ENCODE data around the gene EPS15.

EPS15 gene

GRCh38 chr1:51324251-51325010, 194.6 kb downstream of the EPS15 start:
- no peak for TF ChIP-seq Cebpa-rat (IDR thresholded peaks at IDR 0.05)
- Histone ChIP-seq H3K27me3 (peaks cover 15% of the 10 kb centered on the region), H3K4me1 (peaks cover 9% of the 10 kb centered on the region), H3K4me3 (no peak overlapping the region), H3K4me2 (peak overlapping the region; percentile 40), H3K36me3 (no peaks in the 10 kb centered on the region), H3K27ac (no peak overlapping the region), H3K9me3 (no peaks in the 10 kb centered on the region), H3K9ac (no peak overlapping the region), H4K20me1 (no peaks in the 10 kb centered on the region; the same call in 1 of the 2 replicates)

DNA sequence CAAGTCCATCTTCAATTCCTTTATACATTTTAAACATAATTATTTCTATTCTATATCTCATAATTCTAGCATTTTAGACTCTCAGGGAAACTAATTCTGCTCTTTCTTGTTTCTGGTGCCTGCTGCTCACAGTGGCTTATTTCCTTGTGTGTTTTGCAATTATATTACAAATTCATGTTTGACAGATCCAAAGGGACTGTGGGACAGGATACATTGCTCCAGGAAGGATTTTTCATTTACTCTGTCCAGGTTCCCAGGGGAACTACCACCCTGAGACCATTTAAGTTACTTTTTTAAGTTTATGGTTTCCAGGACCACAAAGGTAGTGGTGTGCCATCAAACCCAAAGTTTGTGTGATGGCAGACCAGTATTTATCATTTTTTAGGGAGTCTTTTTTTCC, 195.3 kb downstream of the EPS15 start:
- Histone ChIP-seq H4K20me1 (no peaks in the 10 kb centered on the region; the same call in 1 of the 2 replicates), H3K4me2 (peak overlapping the region; percentile 40; the same call in 1 of the 2 replicates), H3K4me1 (peaks cover 9% of the 10 kb centered on the region), H3K9ac (no peak overlapping the region), H3K36me3 (no peaks in the 10 kb centered on the region), H3K9me3 (no peaks in the 10 kb centered on the region), H3K4me3 (no peak overlapping the region), H3K27ac (no peak overlapping the region), H3K27me3 (peaks cover 8% of the 10 kb centered on the region)
- TF ChIP-seq Cebpa-rat (IDR thresholded peaks at IDR 0.05) = no peak

- H3K4me1 ChIP-seq = peaks cover 9% of the 10 kb centered on the region
- no peak for TF ChIP-seq Cebpa-rat (IDR thresholded peaks at IDR 0.05)
- no peaks in the 10 kb centered on the region for H3K9me3 ChIP-seq
Observed at GRCh38 chr1:51322417-51323101, 196.5 kb downstream of the EPS15 start.

GRCh38 chr1:51321924-51322280, 197.2 kb downstream of the EPS15 start:
- Histone ChIP-seq H3K36me3 (no peaks in the 10 kb centered on the region), H3K4me3 (no peak overlapping the region), H3K4me2 (no peak overlapping the region), H3K27ac (no peak overlapping the region), H4K20me1 (no peaks in the 10 kb centered on the region), H3K9me3 (no peaks in the 10 kb centered on the region), H3K4me1 (peaks cover 9% of the 10 kb centered on the region), H3K27me3 (no peaks in the 10 kb centered on the region), H3K9ac (no peak overlapping the region)
- no peak for TF ChIP-seq Cebpa-rat (IDR thresholded peaks at IDR 0.05)

More at GRCh38 chr1:51322417-51323101, 196.5 kb downstream of the EPS15 start:
- no peak overlapping the region for H3K4me3 ChIP-seq
- no peaks in the 10 kb centered on the region for H4K20me1 ChIP-seq
- no peak overlapping the region for H3K4me2 ChIP-seq
- no peaks in the 10 kb centered on the region for H3K27me3 ChIP-seq
- no peak overlapping the region for H3K27ac ChIP-seq
- no peak overlapping the region for H3K9ac ChIP-seq
- no peaks in the 10 kb centered on the region for H3K36me3 ChIP-seq

GRCh38 chr1:51320967-51321923, 197.8 kb downstream of the EPS15 start:
- Histone ChIP-seq H3K4me2 (no peak overlapping the region), H3K4me1 (peaks cover 9% of the 10 kb centered on the region), H3K36me3 (no peaks in the 10 kb centered on the region), H3K9me3 (no peaks in the 10 kb centered on the region), H3K4me3 (no peak overlapping the region), H3K9ac (no peak overlapping the region), H3K27me3 (no peaks in the 10 kb centered on the region), H4K20me1 (no peaks in the 10 kb centered on the region), H3K27ac (no peak overlapping the region)
- TF ChIP-seq Cebpa-rat (IDR thresholded peaks at IDR 0.05) = no peak

DNA sequence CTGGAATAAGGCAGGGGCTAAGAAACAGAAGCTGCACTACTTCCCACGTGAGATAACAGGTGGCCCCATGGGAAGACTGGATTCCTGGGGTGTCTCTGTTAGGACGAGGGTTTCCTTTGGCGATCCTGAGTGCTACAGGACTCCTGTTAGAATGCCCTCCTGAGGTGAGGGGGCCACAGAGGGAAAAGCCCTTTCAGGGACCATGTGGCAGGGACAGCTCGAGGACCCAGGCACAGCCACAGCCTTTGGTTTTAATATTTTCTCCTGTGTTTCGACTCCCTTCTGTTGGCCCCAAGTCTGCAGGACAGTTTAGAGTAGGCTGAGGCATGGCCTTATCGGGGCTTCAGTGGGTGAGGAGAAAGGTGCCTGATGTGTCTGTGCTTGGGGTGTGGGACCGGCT, 201.3 kb downstream of the EPS15 start:
- no peaks in the 10 kb centered on the region for H3K9me3 ChIP-seq
- H3K4me1 ChIP-seq = peaks cover 8% of the 10 kb centered on the region
- no peaks in the 10 kb centered on the region for H3K27me3 ChIP-seq
- H3K9ac ChIP-seq = no peak overlapping the region
- H3K27ac ChIP-seq = no peak overlapping the region
- no peak overlapping the region for H3K4me3 ChIP-seq
- H3K4me2 ChIP-seq = no peak overlapping the region
- H3K36me3 ChIP-seq = no peaks in the 10 kb centered on the region
- no peak for TF ChIP-seq Cebpa-rat (IDR thresholded peaks at IDR 0.05)
- H4K20me1 ChIP-seq = no peaks in the 10 kb centered on the region

- Histone ChIP-seq H3K4me1 (peaks cover 8% of the 10 kb centered on the region), H4K20me1 (no peaks in the 10 kb centered on the region), H3K4me3 (no peak overlapping the region), H3K4me2 (no peak overlapping the region), H3K36me3 (no peaks in the 10 kb centered on the region), H3K9me3 (no peaks in the 10 kb centered on the region), H3K27ac (no peak overlapping the region), H3K9ac (no peak overlapping the region), H3K27me3 (no peaks in the 10 kb centered on the region)
- no peak for TF ChIP-seq Cebpa-rat (IDR thresholded peaks at IDR 0.05)
Observed at GRCh38 chr1:51316846-51317120, 202.3 kb downstream of the EPS15 start.

- H3K9me3 ChIP-seq = no peaks in the 10 kb centered on the region
- no peaks in the 10 kb centered on the region for H4K20me1 ChIP-seq
- no peak overlapping the region for H3K27ac ChIP-seq
- H3K36me3 ChIP-seq = no peaks in the 10 kb centered on the region
- no peak overlapping the region for H3K4me3 ChIP-seq
- H3K27me3 ChIP-seq = no peaks in the 10 kb centered on the region
- no peak overlapping the region for H3K9ac ChIP-seq
- TF ChIP-seq Cebpa-rat (IDR thresholded peaks at IDR 0.05) = no peak
- peaks cover 13% of the 10 kb centered on the region for H3K4me1 ChIP-seq
- H3K4me2 ChIP-seq = no peak overlapping the region
Observed at GRCh38 chr1:51316113-51316845, 202.8 kb downstream of the EPS15 start.

GRCh38 chr1:51314974-51315373, 204.1 kb downstream of the EPS15 start:
- no peaks in the 10 kb centered on the region for H4K20me1 ChIP-seq
- no peak overlapping the region for H3K4me3 ChIP-seq
- no peaks in the 10 kb centered on the region for H3K36me3 ChIP-seq
- no peaks in the 10 kb centered on the region for H3K9me3 ChIP-seq
- no peak overlapping the region for H3K4me2 ChIP-seq
- TF ChIP-seq Cebpa-rat (IDR thresholded peaks at IDR 0.05) = no peak
- no peak overlapping the region for H3K9ac ChIP-seq
- H3K27me3 ChIP-seq = no peaks in the 10 kb centered on the region
- H3K4me1 ChIP-seq = peaks cover 23% of the 10 kb centered on the region
- H3K27ac ChIP-seq = no peak overlapping the region
